GM12878 (cell line): ENCODE data around the gene TAS2R60. TPM values are rescaled to one million over a fixed set of nuclear protein-coding genes. Genes with fewer than 3 reads are reported as not detected.
"Not testable (repeated sequence)": the region's sequence is repeated elsewhere in the genome, so short reads cannot be mapped to it uniquely, and the experiment has no call there.

Source experiments
- ATAC-seq: fragments of 200-7000 bp; cut with Tn5 transposase; 3 replicates; pipeline ENCODE4 v1.9.1; 2020; ENCODE audit warnings: mild to moderate bottlenecking, moderate library complexity
- BruUV-seq: library from RNA; stranded (reverse); fragments of 400-500 nt; replicated peaks from 2 replicates; lab custom pipeline; 2021; lab: Mats Ljungman, UMichigan
- CTCF ChIA-PET: fragments of 300-600 bp; sonication (Branson Sonifier 250); formaldehyde crosslinking; extraction: SDS; loops from one replicate; lab custom pipeline; 2021; ENCODE audit warnings: inconsistent platforms; lab: Yijun Ruan, JAX
- POLR2A ChIA-PET: fragments of 350-600 bp; formaldehyde crosslinking; extraction: SDS; loops from one replicate; lab custom pipeline; 2021; ENCODE audit warnings: inconsistent platforms; lab: Charles Lee
- RAD21 ChIA-PET: fragments of 300-600 bp; sonication (Branson Sonifier 250); formaldehyde crosslinking; loops from one replicate; lab custom pipeline; 2023; ENCODE audit warnings: antibody characterized with exemption; ENCODE audit not compliant: unreplicated experiment; lab: Charles Lee
- SMC1A ChIA-PET: fragments of 300-600 bp; sonication (Branson Sonifier 250); formaldehyde crosslinking; loops from one replicate; lab custom pipeline; 2023; ENCODE audit not compliant: unreplicated experiment, uncharacterized antibody; lab: Charles Lee
- DNase-seq: peaks from one replicate; pipeline ENCODE4 v3.0.0-alpha.2; 2011; ENCODE audit warnings: low read depth, low spot score
- FAIRE-seq: peaks from 3 replicates; lab custom pipeline; 2011; peaks lifted over from hg19 to GRCh38; lab: Jason Lieb, UNC
- H2AFZ ChIP-seq: 2 replicates; pipeline ENCODE4 v1.6.0; 2011; ENCODE audit warnings: low read depth, low read length, control low read depth; ENCODE audit not compliant: control insufficient read depth
- H3K27ac ChIP-seq: 2 replicates; pipeline ENCODE4 v1.5.1; 2011; ENCODE audit warnings: control low read depth; ENCODE audit not compliant: control insufficient read depth, insufficient read depth
- H3K27me3 ChIP-seq, 2 experiments: replicated peaks in 1 of 2; 2 replicates each; pipeline versions ENCODE4 v1.6.0 to v1.6.1; 2011; ENCODE audit warnings: low read length in 1 of 2; ENCODE audit not compliant: control insufficient read depth in 2 of 2, insufficient read depth in 2 of 2
- H3K36me3 ChIP-seq, 2 experiments: 2 replicates each; pipeline ENCODE4 v1.5.1; 2011; ENCODE audit warnings: low read length in 1 of 2; ENCODE audit not compliant: control insufficient read depth in 2 of 2, insufficient read depth in 2 of 2
- H3K4me1 ChIP-seq: 2 replicates; pipeline ENCODE4 v1.6.1; 2011; ENCODE audit warnings: mild to moderate bottlenecking, low read length, moderate library complexity, mixed read lengths; ENCODE audit not compliant: control insufficient read depth, insufficient read depth
- H3K4me2 ChIP-seq: 2 replicates; pipeline ENCODE4 v1.6.0; 2011; ENCODE audit warnings: control low read depth; ENCODE audit not compliant: control insufficient read depth, insufficient read depth
- H3K4me3 ChIP-seq: fragments of 200-600 bp; sonication (generic); 2 replicates; pipeline ENCODE4 v1.5.1; 2016
- H3K79me2 ChIP-seq: 2 replicates; pipeline ENCODE4 v1.6.0; 2011; ENCODE audit warnings: low read length; ENCODE audit not compliant: control insufficient read depth, insufficient read depth
- H3K9ac ChIP-seq: 2 replicates; pipeline ENCODE4 v1.8.0; 2011; ENCODE audit warnings: low read length, control low read depth, mixed read lengths; ENCODE audit not compliant: control insufficient read depth, insufficient read depth
- H3K9me3 ChIP-seq: replicated peaks from 3 replicates; pipeline ENCODE4 v1.5.1; 2011; ENCODE audit warnings: mild to moderate bottlenecking, low read length; ENCODE audit not compliant: control insufficient read depth, insufficient read depth
- H4K20me1 ChIP-seq: 2 replicates; pipeline ENCODE4 v1.6.0; 2011; ENCODE audit not compliant: control insufficient read depth, insufficient read depth
- KLF5 ChIP-seq: fragments of 450-650 bp; IDR thresholded peaks from 2 replicates; pipeline ENCODE4 v1.6.1; 2014; ENCODE audit warnings: mild to moderate bottlenecking; ENCODE audit not compliant: partially characterized antibody
- MEF2A ChIP-seq: IDR thresholded peaks from 2 replicates; pipeline ENCODE4 v1.6.1; 2011; ENCODE audit warnings: low read depth, mild to moderate bottlenecking, low read length, moderate library complexity; ENCODE audit not compliant: insufficient read depth
- MTA2 ChIP-seq: fragments of 450-650 bp; IDR thresholded peaks from 2 replicates; pipeline ENCODE4 v1.6.1; 2016; ENCODE audit warnings: low read depth, mild to moderate bottlenecking, moderate library complexity
- NFIC ChIP-seq: IDR thresholded peaks from 2 replicates; pipeline ENCODE4 v1.6.1; 2012; ENCODE audit warnings: low read depth, mild to moderate bottlenecking, inconsistent platforms, low read length, moderate library complexity
- RAD21 ChIP-seq: IDR thresholded peaks from 2 replicates; pipeline ENCODE4 v1.6.1; 2011; ENCODE audit warnings: mild to moderate bottlenecking, low read depth, low read length, moderate library complexity; ENCODE audit not compliant: insufficient read depth
- REST ChIP-seq: IDR thresholded peaks from 2 replicates; pipeline ENCODE4 v1.6.1; 2012; ENCODE audit warnings: mild to moderate bottlenecking, low read depth, low read length
- TAF1 ChIP-seq: IDR thresholded peaks from 2 replicates; pipeline ENCODE4 v1.6.1; 2011; ENCODE audit warnings: mild to moderate bottlenecking, low read depth, low read length, borderline replicate concordance
- TBL1XR1 ChIP-seq: IDR thresholded peaks from 2 replicates; pipeline ENCODE4 v1.6.1; 2012; ENCODE audit warnings: low read depth, low read length, improper control_type of control experiment
- ZNF592 ChIP-seq: fragments of 450-650 bp; IDR thresholded peaks from 2 replicates; pipeline ENCODE4 v1.6.1; 2017; ENCODE audit warnings: mild to moderate bottlenecking, moderate library complexity
- WGBS: methylation state at CpG from one replicate; pipeline ENCODE4 v1.1.6; 2016; ENCODE audit warnings: low lambda C conversion rate; ENCODE audit not compliant: insufficient replicate concordance, insufficient coverage; ENCODE audit errors: missing lambda C conversion rate; 5-methylcytosine and 5-hydroxymethylcytosine counted together
- in situ Hi-C: fragments of 300-500 bp; cut with MboI; formaldehyde crosslinking; loops from 9 replicates; pipeline ENCODE4 v1.14.3; 2018; ENCODE audit warnings: mixed read lengths
- intact Hi-C: fragments of 100-400 bp; cut with micrococcal nuclease; formaldehyde crosslinking; loops from one replicate; pipeline ENCODE4 v1.14.2; 2022; ENCODE audit not compliant: unreplicated experiment
- polyA plus RNA-seq, 11 experiments: library from polyadenylated mRNA; depleted of rRNA in 4 of 11; unstranded in 6 of 11; stranded (reverse) in 5 of 11; fragments of >200 nt; fragmentation: Nextera tagmentation in 4 of 11; fragmentation: Illumina TruSeq in 1 of 11; extraction: Ambion mirVana in 4 of 11; extraction: Trizol in 1 of 11; gene quantifications; 1 replicate in 1 of 11; 2 replicates in 10 of 11; pipeline versions ENCODE4 v1.2.1 to v1.2.3, GENCODE V29; 2011 to 2016; ENCODE audit warnings: inconsistent platforms in 2 of 11, missing spikeins in 2 of 11, low read depth in 1 of 11
- total RNA-seq, 4 experiments: library from RNA; depleted of rRNA in 3 of 4; stranded (reverse); fragments of >200 nt in 3 of 4; fragmentation: Illumina TruSeq in 1 of 4; extraction: Trizol in 1 of 4; gene quantifications; 2 replicates each; pipeline versions ENCODE4 v1.2.1 to v1.2.3, GENCODE V29; 2013 to 2021

The TAS2R60 gene
- total and polyA plus RNA-seq, 10 of the 15 experiments (the other 5 are each of a cell fraction or from before 2014, with no cell fraction given): not detected

DNA sequence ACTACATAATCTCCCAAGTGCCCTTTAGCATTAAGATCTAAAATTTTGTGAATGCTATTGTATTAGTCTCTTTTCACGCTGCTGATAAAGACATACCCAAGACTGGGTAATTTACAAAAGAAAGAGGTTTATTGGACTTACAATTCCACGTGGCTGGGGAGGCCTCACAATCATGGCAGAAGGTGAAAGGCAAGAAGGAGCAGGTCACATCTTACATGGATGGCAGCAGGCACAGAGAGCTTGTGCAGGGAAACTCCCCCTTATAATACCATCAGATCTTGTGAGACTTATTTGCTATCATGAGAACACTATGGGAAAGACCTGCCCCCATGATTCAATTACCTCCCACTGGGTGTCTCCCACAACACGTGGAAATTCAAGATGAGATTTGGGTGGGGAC lies 22.6 kb upstream of the TAS2R60 start:
- DNase-seq, H3K4me3 ChIP-seq, H3K27ac ChIP-seq, POLR2A ChIA-PET, H3K79me2 ChIP-seq, intact Hi-C loops, RAD21 ChIA-PET, H3K9me3 ChIP-seq, H3K4me2 ChIP-seq, ATAC-seq, in situ Hi-C loops, H3K27me3 ChIP-seq, H2AFZ ChIP-seq, BruUV-seq, H3K4me1 ChIP-seq, H3K9ac ChIP-seq, H3K36me3 ChIP-seq, H4K20me1 ChIP-seq, FAIRE-seq: not testable (repeated sequence)
- ChIA-PET SMC1A (interaction anchor here (1.1 kb wide), 1 partner anchor 15 kb away, joined by 3 read pairs; no protein-coding TSS in a partner anchor), CTCF (interaction anchor here (1.6 kb wide), 1 partner anchor 180 kb away, joined by 6 read pairs; no protein-coding TSS in a partner anchor)
- WGBS: 38% methylated on average over 3 of the region's 3 CpGs

DNA sequence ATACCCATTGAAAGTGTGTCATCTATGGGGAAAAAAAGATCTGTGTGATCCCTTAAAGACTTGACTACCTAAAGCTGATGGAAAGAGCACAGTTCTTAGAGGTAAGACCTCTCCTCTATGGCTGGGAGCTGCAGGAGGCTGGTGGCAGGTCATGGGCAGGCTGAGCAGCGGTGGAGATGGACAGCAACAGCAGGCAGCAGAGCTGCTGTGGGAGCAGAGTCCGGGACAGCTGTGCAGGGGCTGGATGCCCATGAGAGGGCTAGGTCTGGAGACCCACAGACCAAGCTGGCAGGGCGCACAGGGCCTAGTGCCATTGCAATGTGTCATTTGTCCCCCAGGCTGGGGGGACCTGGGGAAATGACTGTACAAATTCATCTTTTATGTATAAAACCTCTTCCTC lies 21.2 kb upstream of the TAS2R60 start:
- POLR2A ChIA-PET: no interaction called here
- WGBS: 0% methylated on average over 3 of the region's 3 CpGs
- Histone ChIP-seq H3K27ac (no peak overlapping the region), H3K4me1 (no peaks in the 10 kb centered on the region), H3K27me3 (no peaks in the 10 kb centered on the region), H3K4me3 (no peak overlapping the region), H4K20me1 (no peaks in the 10 kb centered on the region), H3K79me2 (no peaks in the 10 kb centered on the region), H3K9ac (no peak overlapping the region), H3K9me3 (no peaks in the 10 kb centered on the region), H3K36me3 (no peaks in the 10 kb centered on the region), H3K4me2 (no peak overlapping the region), H2AFZ (no peak overlapping the region)
- in situ Hi-C loops (no loop called here), intact Hi-C loops (no loop called here)
- SMC1A ChIA-PET: interaction anchor here (1.4 kb wide), 1 partner anchor 16 kb away, joined by 3 read pairs; no protein-coding TSS in a partner anchor
- DNase-seq (no peak), ATAC-seq (no peak), FAIRE-seq (no peak)
- BruUV-seq: no TSS peak
- CTCF ChIA-PET: interaction anchor here (2.4 kb wide), 1 partner anchor 182 kb away, joined by 13 read pairs; no protein-coding TSS in a partner anchor
- RAD21 ChIA-PET: interaction anchor here (2.6 kb wide), 1 partner anchor 182 kb away, joined by 7 read pairs; no protein-coding TSS in a partner anchor
- TF ChIP-seq KLF5 (no peak), TBL1XR1 (no peak), MTA2 (no peak), REST (no peak), NFIC (no peak), TAF1 (no peak), ZNF592 (no peak), MEF2A (no peak), RAD21 (no peak)
